ENCODE data around the gene RAET1G.

GRCh38 chr6:149867876-149868640 is 54.9 kb downstream of the RAET1G start:
- TF ChIP-seq CTCF (IDR thresholded peaks at IDR 0.05), result no peak
- no peak for TF ChIP-seq POLR2A (IDR thresholded peaks at IDR 0.05)
